ENCODE data around the gene IKZF3.

Gene IKZF3

DNA sequence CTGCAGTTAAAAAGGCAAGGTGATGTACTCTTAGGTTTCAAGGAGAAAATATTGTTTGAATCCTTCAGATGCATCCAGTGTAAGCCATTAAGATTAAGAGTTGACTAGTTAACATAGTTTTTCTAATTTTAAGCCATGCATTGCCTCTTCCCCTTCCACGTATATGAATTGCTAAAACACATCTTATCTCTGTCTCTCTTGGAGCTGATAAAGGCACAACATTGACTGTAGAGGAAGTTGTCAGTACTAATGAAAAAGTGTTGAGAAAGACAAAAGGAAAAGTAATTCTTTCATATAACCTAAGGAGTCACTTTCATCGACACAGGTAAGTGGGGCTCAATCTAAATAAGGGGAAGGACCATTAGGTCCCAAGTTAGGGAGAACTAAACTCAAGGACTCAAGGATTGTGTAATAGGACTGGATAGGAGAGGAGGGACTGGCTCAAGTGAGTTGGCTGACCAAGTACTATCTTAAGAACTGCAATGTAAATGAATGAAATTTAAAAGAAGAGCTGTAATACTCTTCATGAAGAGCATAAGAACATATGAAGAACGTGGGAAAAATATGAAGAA, 70.7 kb downstream of the IKZF3 start:
- H3K9me3 Mint-ChIP-seq: no peaks in the 10 kb centered on the region
- H3K36me3 Mint-ChIP-seq (ENCODE audit: low read depth): no peaks in the 10 kb centered on the region
- H3K4me1 Mint-ChIP-seq: no peaks in the 10 kb centered on the region
- H3K27me3 Mint-ChIP-seq (ENCODE audit: low read depth): peaks cover 21% of the 10 kb centered on the region
- no peak overlapping the region for H3K4me3 Mint-ChIP-seq
- TF ChIP-seq, protein P1, sequence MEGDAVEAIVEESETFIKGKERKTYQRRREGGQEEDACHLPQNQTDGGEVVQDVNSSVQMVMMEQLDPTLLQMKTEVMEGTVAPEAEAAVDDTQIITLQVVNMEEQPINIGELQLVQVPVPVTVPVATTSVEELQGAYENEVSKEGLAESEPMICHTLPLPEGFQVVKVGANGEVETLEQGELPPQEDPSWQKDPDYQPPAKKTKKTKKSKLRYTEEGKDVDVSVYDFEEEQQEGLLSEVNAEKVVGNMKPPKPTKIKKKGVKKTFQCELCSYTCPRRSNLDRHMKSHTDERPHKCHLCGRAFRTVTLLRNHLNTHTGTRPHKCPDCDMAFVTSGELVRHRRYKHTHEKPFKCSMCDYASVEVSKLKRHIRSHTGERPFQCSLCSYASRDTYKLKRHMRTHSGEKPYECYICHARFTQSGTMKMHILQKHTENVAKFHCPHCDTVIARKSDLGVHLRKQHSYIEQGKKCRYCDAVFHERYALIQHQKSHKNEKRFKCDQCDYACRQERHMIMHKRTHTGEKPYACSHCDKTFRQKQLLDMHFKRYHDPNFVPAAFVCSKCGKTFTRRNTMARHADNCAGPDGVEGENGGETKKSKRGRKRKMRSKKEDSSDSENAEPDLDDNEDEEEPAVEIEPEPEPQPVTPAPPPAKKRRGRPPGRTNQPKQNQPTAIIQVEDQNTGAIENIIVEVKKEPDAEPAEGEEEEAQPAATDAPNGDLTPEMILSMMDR (IDR thresholded peaks at IDR 0.05; ENCODE audit: unreplicated experiment in 3 of 3): no peak
- H3K27ac Mint-ChIP-seq: no peak overlapping the region

DNA sequence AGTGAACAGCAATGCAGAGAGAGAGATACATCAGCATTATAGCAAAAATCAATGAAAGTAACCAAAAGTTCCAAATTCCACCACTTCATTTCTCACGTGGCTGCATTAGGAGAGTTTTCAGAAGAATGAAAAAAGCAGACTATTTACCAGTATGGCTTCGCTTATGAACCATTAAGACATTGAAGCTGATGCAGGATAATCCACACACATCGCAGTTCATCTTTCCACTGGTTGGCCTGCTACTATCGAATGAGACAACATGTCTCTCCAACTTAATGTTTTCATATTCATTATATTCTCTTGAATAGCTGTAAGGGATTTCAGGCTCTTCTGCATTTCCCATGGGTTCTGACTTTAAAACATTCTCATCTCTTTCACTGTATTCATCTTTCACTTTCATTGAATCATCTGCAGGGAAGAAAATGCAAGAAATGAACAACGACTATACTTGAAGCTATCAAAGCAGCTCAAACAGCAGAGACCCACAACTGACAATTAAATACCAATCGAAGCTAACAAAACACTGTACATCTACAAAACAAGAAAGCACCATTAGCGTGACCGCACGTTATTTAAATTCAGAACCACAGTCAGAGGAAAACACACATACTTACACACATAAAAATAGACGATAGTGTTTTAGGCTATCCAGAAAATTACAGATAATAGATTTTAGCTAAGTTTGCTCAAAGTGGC, 71.4 kb downstream of the IKZF3 start:
- H3K4me1 Mint-ChIP-seq: no peaks in the 10 kb centered on the region
- TF ChIP-seq, protein P1 (IDR thresholded peaks at IDR 0.05; ENCODE audit: unreplicated experiment in 3 of 3): no peak
- no peaks in the 10 kb centered on the region for H3K36me3 Mint-ChIP-seq (ENCODE audit: low read depth)
- H3K4me3 Mint-ChIP-seq: no peak overlapping the region
- no peak overlapping the region for H3K27ac Mint-ChIP-seq
- H3K9me3 Mint-ChIP-seq: no peaks in the 10 kb centered on the region
- peaks cover 19% of the 10 kb centered on the region for H3K27me3 Mint-ChIP-seq (ENCODE audit: low read depth)

DNA sequence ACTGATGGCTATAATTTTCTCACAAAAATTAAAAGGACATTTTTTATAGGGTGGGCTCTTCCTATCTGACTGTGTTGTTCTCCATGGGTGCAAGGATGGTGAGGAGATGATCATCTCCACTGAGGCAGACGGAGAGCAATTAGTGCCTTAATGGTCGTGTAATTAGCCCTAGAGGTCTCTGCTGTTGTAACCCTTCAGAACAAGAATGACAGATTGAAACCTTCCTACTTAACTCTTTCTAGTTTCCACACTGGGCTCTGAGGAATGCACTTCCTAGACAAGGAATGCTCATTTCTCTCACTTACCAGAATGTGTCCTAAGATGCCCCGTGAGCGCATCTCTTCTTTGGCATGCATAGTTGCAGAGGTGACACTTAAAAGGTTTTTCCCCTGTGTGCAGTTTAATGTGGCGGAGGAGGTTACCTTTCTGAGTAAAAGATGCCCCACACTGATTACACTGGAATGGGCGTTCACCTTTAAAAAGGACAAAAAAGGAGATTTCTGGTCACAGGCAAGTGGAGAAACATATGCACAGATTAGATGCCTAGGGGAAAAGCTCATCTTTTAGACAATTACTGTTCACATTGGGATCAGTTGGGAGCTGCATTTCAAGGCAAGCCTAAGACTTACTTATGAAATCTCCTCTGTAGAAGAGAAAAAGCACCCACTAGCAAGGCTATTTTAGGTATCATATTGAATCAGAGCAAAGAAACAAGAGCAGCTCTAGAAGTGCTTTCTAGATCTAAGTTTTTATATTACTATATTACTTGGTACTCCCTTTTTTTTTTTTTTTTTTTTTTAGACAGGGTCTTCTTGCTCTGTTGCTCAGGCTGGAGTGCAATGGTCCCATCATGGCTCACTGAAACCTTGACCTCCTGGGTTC, 72.8 kb downstream of the IKZF3 start:
- H3K9me3 Mint-ChIP-seq: no peaks in the 10 kb centered on the region
- H3K36me3 Mint-ChIP-seq (ENCODE audit: low read depth): no peaks in the 10 kb centered on the region
- H3K4me3 Mint-ChIP-seq: no peak overlapping the region
- TF ChIP-seq, protein P1 (IDR thresholded peaks at IDR 0.05; ENCODE audit: unreplicated experiment in 3 of 3): no peak
- H3K4me1 Mint-ChIP-seq: no peaks in the 10 kb centered on the region
- H3K27me3 Mint-ChIP-seq (ENCODE audit: low read depth): peaks cover 14% of the 10 kb centered on the region
- H3K27ac Mint-ChIP-seq: no peak overlapping the region

DNA sequence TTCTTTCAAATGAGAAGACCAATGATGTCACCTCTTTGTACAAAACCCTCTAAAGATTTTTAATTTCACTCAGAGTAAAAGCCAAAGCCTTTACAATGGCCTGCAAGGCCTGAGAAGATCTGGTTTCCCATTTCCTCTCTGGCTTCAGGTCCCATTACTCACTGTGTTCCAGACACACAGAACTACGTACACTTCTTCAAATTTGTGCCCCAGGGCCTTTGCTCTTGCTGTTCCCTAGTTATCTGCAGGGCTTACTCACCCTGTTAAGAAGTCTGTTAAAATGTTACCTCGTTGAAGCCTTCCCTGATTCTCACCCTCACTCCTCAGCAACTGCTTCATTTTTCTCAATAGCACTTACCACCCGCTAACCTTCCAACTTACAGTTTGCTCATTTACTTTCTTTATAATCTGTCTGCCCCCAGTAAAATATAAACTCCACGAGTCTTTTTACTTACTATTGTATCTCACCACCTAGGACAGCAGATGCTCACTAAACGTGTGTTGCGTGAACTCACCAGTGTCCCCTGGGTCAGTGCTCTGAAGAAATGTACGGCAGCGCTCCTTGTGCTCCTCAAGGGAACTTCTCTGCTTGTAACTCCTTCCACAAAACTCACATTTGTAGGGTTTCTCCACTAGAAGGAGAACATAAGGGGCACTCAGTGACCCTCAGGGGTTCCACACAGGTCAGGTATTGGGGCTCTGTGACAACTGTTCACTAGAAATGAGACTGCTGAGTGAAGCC, 76.2 kb downstream of the IKZF3 start:
- Mint-ChIP-seq H3K4me1 (no peaks in the 10 kb centered on the region), H3K27me3 (ENCODE audit: low read depth) (peaks cover 15% of the 10 kb centered on the region), H3K36me3 (ENCODE audit: low read depth) (no peaks in the 10 kb centered on the region), H3K4me3 (no peak overlapping the region), H3K9me3 (no peaks in the 10 kb centered on the region), H3K27ac (no peak overlapping the region)
- TF ChIP-seq, protein P1 (IDR thresholded peaks at IDR 0.05; ENCODE audit: unreplicated experiment in 3 of 3): no peak

DNA sequence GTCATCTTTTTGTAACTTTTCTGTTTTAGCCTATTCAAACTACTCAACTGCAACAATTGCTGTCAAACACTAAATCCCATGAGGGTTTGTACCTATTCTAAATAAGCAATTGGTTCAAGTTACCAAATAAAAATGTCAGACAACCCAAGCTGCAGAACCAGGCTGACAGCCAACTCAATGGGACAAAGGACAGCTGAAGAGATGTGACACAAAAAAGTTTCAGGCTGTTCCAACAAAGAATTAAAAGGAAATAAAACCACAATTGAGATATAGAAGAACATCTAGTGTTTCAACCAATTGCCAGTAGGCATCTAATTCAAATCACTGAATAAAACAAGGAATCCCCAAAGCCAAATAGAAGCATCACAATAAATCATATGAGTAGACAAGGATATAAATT, 77.1 kb downstream of the IKZF3 start:
- Mint-ChIP-seq H3K36me3 (ENCODE audit: low read depth) (no peaks in the 10 kb centered on the region), H3K4me3 (no peak overlapping the region), H3K27me3 (ENCODE audit: low read depth) (peaks cover 18% of the 10 kb centered on the region), H3K4me1 (no peaks in the 10 kb centered on the region), H3K9me3 (no peaks in the 10 kb centered on the region), H3K27ac (no peak overlapping the region)
- TF ChIP-seq, protein P1 (IDR thresholded peaks at IDR 0.05; ENCODE audit: unreplicated experiment in 3 of 3): no peak

Data from nephron (organoid).